K562 (cell line): Measurements from ENCODE around the gene SMG6. TPM values are rescaled to one million over a fixed set of nuclear protein-coding genes. Genes with fewer than 3 reads are reported as not detected.

Source experiments
- ATAC-seq: fragments of 200-7000 bp; cut with Tn5 transposase; 3 replicates; pipeline ENCODE4 v1.9.1; 2020; ENCODE audit warnings: moderate library complexity
- BruUV-seq: library from RNA; stranded (reverse); fragments of 400-500 nt; replicated peaks from 2 replicates; lab custom pipeline; 2021; lab: Mats Ljungman, UMichigan
- CTCF ChIA-PET: fragments of 300-600 bp; formaldehyde crosslinking; extraction: SDS; loops from one replicate; lab custom pipeline; 2021; ENCODE audit warnings: low intra/inter-chr PET ratio; lab: Yijun Ruan, JAX
- POLR2A ChIA-PET: fragments of 300-600, 350-650 bp; sonication (Branson Sonifier 250); formaldehyde crosslinking; extraction: SDS; loops from one replicate; lab custom pipeline; 2021; ENCODE audit warnings: antibody characterized with exemption, inconsistent platforms; lab: Yijun Ruan, JAX
- DNase-seq, 4 experiments: peaks; one replicate each; pipeline versions ENCODE4 v3.0.0 to v3.0.0-alpha.2; 2011 to 2018; ENCODE audit warnings: low spot score in 3 of 4, mixed read lengths in 3 of 4; ENCODE audit errors: extremely low read depth in 1 of 4
- FAIRE-seq: peaks from 2 replicates; lab custom pipeline; 2011; peaks lifted over from hg19 to GRCh38; lab: Jason Lieb, UNC
- H2AFZ ChIP-seq: 2 replicates; pipeline ENCODE4 v1.6.0; 2011; ENCODE audit warnings: low read depth, low read length, control low read depth, inconsistent platforms
- H3K27ac ChIP-seq: fragments of 200-600 bp; 3 replicates; pipeline ENCODE4 v1.8.0; 2011; ENCODE audit warnings: low read depth, mild to moderate bottlenecking, control low read depth, inconsistent platforms, low read length, moderate library complexity, mixed read lengths; ENCODE audit errors: extremely low read depth
- H3K27me3 ChIP-seq, 2 experiments: fragments of 300-600 bp in 1 of 2; 2 replicates in 1 of 2; 3 replicates in 1 of 2; pipeline versions ENCODE4 v1.6.0 to v1.8.0; 2011; ENCODE audit warnings: inconsistent platforms in 2 of 2, low read length in 2 of 2, mild to moderate bottlenecking in 1 of 2, mixed read lengths in 1 of 2, moderate library complexity in 1 of 2; ENCODE audit not compliant: control insufficient read depth in 2 of 2, insufficient read depth in 2 of 2
- H3K36me3 ChIP-seq: fragments of 300-600 bp; 3 replicates; pipeline ENCODE4 v1.8.0; 2011; ENCODE audit warnings: mild to moderate bottlenecking, low read length, inconsistent platforms; ENCODE audit not compliant: control insufficient read depth, insufficient read depth
- H3K4me1 ChIP-seq, 2 experiments: fragments of 200-600 bp in 1 of 2; replicated peaks in 1 of 2; 2 replicates in 1 of 2; 3 replicates in 1 of 2; pipeline versions ENCODE4 v1.5.1 to v1.8.0; 2011; ENCODE audit warnings: inconsistent platforms in 2 of 2, low read length in 2 of 2, mild to moderate bottlenecking in 1 of 2, mixed read lengths in 1 of 2, moderate library complexity in 1 of 2; ENCODE audit not compliant: control insufficient read depth in 2 of 2, insufficient read depth in 2 of 2
- H3K4me2 ChIP-seq: 2 replicates; pipeline ENCODE4 v1.6.1; 2011; ENCODE audit warnings: low read length, control low read depth, inconsistent platforms, mixed read lengths; ENCODE audit not compliant: insufficient read depth
- H3K4me3 ChIP-seq: fragments of 200-600 bp; sonication (generic), shearing (Covaris generic); 2 replicates; pipeline ENCODE4 v1.5.1; 2016; ENCODE audit warnings: control low read depth, inconsistent platforms
- H3K79me2 ChIP-seq: fragments of 200-600 bp; 3 replicates; pipeline ENCODE4 v1.8.0; 2011; ENCODE audit warnings: low read length, inconsistent platforms; ENCODE audit not compliant: control insufficient read depth, insufficient read depth
- H3K9ac ChIP-seq, 2 experiments: 2 replicates each; pipeline versions ENCODE4 v1.6.0 to v1.6.1; 2011; ENCODE audit warnings: low read depth in 2 of 2, low read length in 2 of 2, control low read depth in 1 of 2, inconsistent platforms in 1 of 2, mild to moderate bottlenecking in 1 of 2, mixed read lengths in 1 of 2; ENCODE audit not compliant: insufficient read depth in 1 of 2
- H3K9me1 ChIP-seq: one replicate; pipeline ENCODE4 v1.6.0; 2011; ENCODE audit warnings: inconsistent platforms, mild to moderate bottlenecking, low read length, moderate library complexity; ENCODE audit not compliant: control insufficient read depth, insufficient read depth
- H3K9me3 ChIP-seq: replicated peaks from 2 replicates; pipeline ENCODE4 v1.5.1; 2011; ENCODE audit warnings: low read depth, low read length, inconsistent platforms; ENCODE audit not compliant: control insufficient read depth, insufficient read depth
- H4K20me1 ChIP-seq: replicated peaks from 2 replicates; pipeline ENCODE4 v1.6.1; 2011; ENCODE audit warnings: low read length, inconsistent platforms, mixed read lengths; ENCODE audit not compliant: control insufficient read depth, insufficient read depth
- ATF7 ChIP-seq: fragments of 450-650 bp; IDR thresholded peaks from 2 replicates; pipeline ENCODE4 v1.7.1; 2014; ENCODE audit warnings: mild to moderate bottlenecking, moderate library complexity
- KLF6 ChIP-seq: fragments of 250-450 bp; sonication (Bioruptor Pico); IDR thresholded peaks from 2 replicates; pipeline ENCODE4 v1.4.0; 2020; ENCODE audit warnings: mild to moderate bottlenecking, moderate library complexity, borderline replicate concordance
- LARP7 ChIP-seq: fragments of 450-650 bp; IDR thresholded peaks from 2 replicates; pipeline ENCODE4 v1.6.1; 2016
- MLLT1 ChIP-seq, 2 experiments: fragments of 450-650 bp; IDR thresholded peaks; 2 replicates each; pipeline ENCODE4 v1.6.1; 2016
- PRPF4 ChIP-seq: fragments of 200-400 bp; formaldehyde crosslinking; IDR thresholded peaks from one replicate; pipeline ENCODE4 v1.6.1; 2017; ENCODE audit warnings: low read length, low read depth, mild to moderate bottlenecking; ENCODE audit not compliant: insufficient read depth, poor library complexity, severe bottlenecking
- RBM15 ChIP-seq: fragments of 200-400 bp; formaldehyde crosslinking; IDR thresholded peaks from 2 replicates; pipeline ENCODE4 v1.6.1; 2018; ENCODE audit warnings: mild to moderate bottlenecking, low read length, moderate library complexity; ENCODE audit not compliant: insufficient read depth
- SMAD4 ChIP-seq: fragments of 250-450 bp; sonication (Bioruptor Pico); conservative IDR thresholded peaks from 2 replicates; pipeline ENCODE4 v1.8.0; 2021; ENCODE audit warnings: inconsistent platforms, mild to moderate bottlenecking, moderate library complexity
- ZBTB1 ChIP-seq: sonication (generic); formaldehyde crosslinking; IDR thresholded peaks from 2 replicates; pipeline ENCODE4 v1.8.1; 2023; ENCODE audit warnings: missing genetic modification reagents, low read depth, mild to moderate bottlenecking, borderline replicate concordance
- ZNF274 ChIP-seq: IDR thresholded peaks from 2 replicates; pipeline ENCODE4 v1.6.1; 2011; ENCODE audit warnings: low read depth, mild to moderate bottlenecking, low read length, moderate library complexity, borderline replicate concordance
- ZNF551 ChIP-seq: fragments of 250-450 bp; sonication (Bioruptor Pico); IDR thresholded peaks from 2 replicates; pipeline ENCODE4 v1.5.0; 2021; ENCODE audit warnings: mild to moderate bottlenecking, moderate library complexity
- ZNF668 ChIP-seq: fragments of 250-450 bp; sonication (Bioruptor Pico); IDR thresholded peaks from 2 replicates; pipeline ENCODE4 v1.8.0; 2022; ENCODE audit warnings: mild to moderate bottlenecking, inconsistent platforms
- ZZZ3 ChIP-seq: fragments of 450-650 bp; IDR thresholded peaks from 2 replicates; pipeline ENCODE4 v1.6.1; 2016; ENCODE audit warnings: antibody characterized with exemption, mild to moderate bottlenecking, moderate library complexity
- WGBS: fragments of 100-300 bp; shearing (Covaris generic); methylation state at CpG from one replicate; pipeline ENCODE4 v1.1.6; 2016; ENCODE audit warnings: low coverage, mixed read lengths; ENCODE audit not compliant: insufficient coverage; ENCODE audit errors: missing lambda C conversion rate; 5-methylcytosine and 5-hydroxymethylcytosine counted together
- in situ Hi-C: fragments of 300-500 bp; cut with MboI; formaldehyde crosslinking; loops from 4 replicates; pipeline ENCODE4 v1.15.0; 2018; ENCODE audit warnings: inconsistent platforms, mixed read lengths
- intact Hi-C: fragments of 100-400 bp; cut with micrococcal nuclease; formaldehyde crosslinking; loops from 2 replicates; pipeline ENCODE4 v1.14.2; 2022
- polyA plus RNA-seq, 8 experiments: library from polyadenylated mRNA; depleted of rRNA in 4 of 8; stranded (reverse) in 5 of 8; unstranded in 3 of 8; fragments of >200 nt; fragmentation: Nextera tagmentation in 2 of 8; fragmentation: Illumina TruSeq in 1 of 8; extraction: Ambion mirVana in 2 of 8; extraction: Trizol in 1 of 8; gene quantifications; 2 replicates each; pipeline versions ENCODE4 v1.2.1 to v1.2.3, GENCODE V29; 2011 to 2014; ENCODE audit warnings: inconsistent platforms in 1 of 8, missing spikeins in 1 of 8
- total RNA-seq, 7 experiments: library from RNA; depleted of rRNA in 6 of 7; stranded (reverse); fragments of >200 nt in 6 of 7; fragmentation: Illumina TruSeq in 2 of 7; extraction: Trizol in 2 of 7; gene quantifications; 2 replicates each; pipeline versions ENCODE4 v1.2.1 to v1.2.3, GENCODE V29; 2011 to 2021; ENCODE audit warnings: low replicate concordance in 1 of 7
- TF ChIP-seq, protein P1 (sequence below), 2 experiments: fragments of 450-650 bp in 1 of 2; sonication (generic) in 1 of 2; formaldehyde crosslinking in 1 of 2; IDR thresholded peaks in 1 of 2; conservative IDR thresholded peaks in 1 of 2; 2 replicates each; pipeline versions ENCODE4 v1.6.1 to v1.8.1; 2016 to 2023; ENCODE audit warnings: mild to moderate bottlenecking in 2 of 2, moderate library complexity in 2 of 2, inconsistent platforms in 1 of 2, missing genetic modification reagents in 1 of 2
- TF ChIP-seq, protein P2 (sequence below), 2 experiments: IDR thresholded peaks; 2 replicates each; pipeline ENCODE4 v1.6.1; 2012; ENCODE audit warnings: improper control_type of control experiment in 2 of 2, low read depth in 2 of 2, low read length in 2 of 2, borderline replicate concordance in 1 of 2

The SMG6 gene
- total and polyA plus RNA-seq, 9 of the 15 experiments (the other 6 are each of a cell fraction or from before 2014, with no cell fraction given), result 0.44 to 13.9 (median 6.0) TPM

DNA sequence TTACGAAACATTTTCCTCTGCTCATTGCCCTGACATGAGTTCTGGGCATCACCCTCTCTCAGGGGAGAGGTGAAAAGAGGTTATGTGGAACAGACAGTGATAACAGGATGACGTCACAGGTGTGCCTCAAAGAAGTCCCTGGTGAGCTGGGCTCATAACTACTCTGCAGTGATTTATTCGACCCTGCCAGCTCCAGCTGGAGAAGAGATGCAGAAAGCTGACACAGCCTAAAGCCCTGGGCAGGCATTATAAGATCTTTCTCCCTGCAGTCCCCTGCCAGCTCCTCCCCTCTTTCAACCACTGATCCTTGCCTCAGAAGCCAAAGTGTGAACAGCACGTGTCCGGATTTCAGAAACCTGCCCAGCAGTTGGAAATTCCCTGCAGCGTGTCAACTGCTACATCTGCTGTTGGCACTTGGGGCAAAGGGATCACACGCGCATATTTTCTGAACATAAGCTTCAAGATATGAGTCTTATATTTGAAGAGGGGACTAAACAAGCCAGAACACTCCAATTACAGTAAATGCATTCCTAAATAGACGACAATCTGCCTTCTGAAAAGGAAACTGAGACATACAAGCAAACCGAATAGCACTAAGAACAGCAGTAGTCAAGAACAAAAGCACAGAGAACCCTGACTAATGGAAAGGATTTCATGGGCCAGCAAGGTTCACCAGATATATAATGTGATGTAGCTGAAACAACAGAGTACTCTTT is 80.5 kb downstream of the SMG6 start:
- in situ Hi-C loops (no loop called here), intact Hi-C loops (no loop called here)
- H4K20me1 ChIP-seq, result no peaks in the 10 kb centered on the region
- H3K27ac ChIP-seq, result no peak overlapping the region
- H3K4me3 ChIP-seq, result no peak overlapping the region
- ChIA-PET POLR2A (interaction anchor here (1.0 to 2.1 kb wide), 2 partner anchors 9 to 14 kb away, joined by 5 to 7 read pairs; no protein-coding TSS in a partner anchor), CTCF (no interaction called here)
- 0 out of 5 replicates have a peak, but pooled peaks cover 0 to 3% of the 10 kb centered on the region in 2 experiments for H3K4me1 ChIP-seq
- 72% methylated on average over 10 of the region's 10 CpGs for WGBS
- no peaks in the 10 kb centered on the region for H3K27me3 ChIP-seq
- no peak overlapping the region for H3K4me2 ChIP-seq
- no peak overlapping the region for H3K9ac ChIP-seq
- no peak for DNase-seq
- TF ChIP-seq ZBTB1 (CRISPR knock-in tag), result no peak
- no peak for TF ChIP-seq ZNF274
- no peak for TF ChIP-seq ZZZ3
- TF ChIP-seq PRPF4, result no peak
- TF ChIP-seq ATF7, result peak; percentile 21; the same call in 1 of the 2 replicates
- no peak for TF ChIP-seq RBM15
- TF ChIP-seq SMAD4 (CRISPR knock-in tag), result no peak
- TF ChIP-seq ZNF551 (CRISPR knock-in tag), result no peak
- no peak for TF ChIP-seq LARP7
- TF ChIP-seq, protein P1, sequence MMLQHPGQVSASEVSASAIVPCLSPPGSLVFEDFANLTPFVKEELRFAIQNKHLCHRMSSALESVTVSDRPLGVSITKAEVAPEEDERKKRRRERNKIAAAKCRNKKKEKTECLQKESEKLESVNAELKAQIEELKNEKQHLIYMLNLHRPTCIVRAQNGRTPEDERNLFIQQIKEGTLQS (IDR thresholded peaks at IDR 0.05), result peak; percentile 48
- TF ChIP-seq, protein P1 (CRISPR knock-in tag; conservative IDR thresholded peaks at IDR 0.05), result no peak
- no peak for TF ChIP-seq KLF6 (CRISPR knock-in tag)
- no peak for TF ChIP-seq ZNF668 (CRISPR knock-in tag)
- TF ChIP-seq, protein P2, sequence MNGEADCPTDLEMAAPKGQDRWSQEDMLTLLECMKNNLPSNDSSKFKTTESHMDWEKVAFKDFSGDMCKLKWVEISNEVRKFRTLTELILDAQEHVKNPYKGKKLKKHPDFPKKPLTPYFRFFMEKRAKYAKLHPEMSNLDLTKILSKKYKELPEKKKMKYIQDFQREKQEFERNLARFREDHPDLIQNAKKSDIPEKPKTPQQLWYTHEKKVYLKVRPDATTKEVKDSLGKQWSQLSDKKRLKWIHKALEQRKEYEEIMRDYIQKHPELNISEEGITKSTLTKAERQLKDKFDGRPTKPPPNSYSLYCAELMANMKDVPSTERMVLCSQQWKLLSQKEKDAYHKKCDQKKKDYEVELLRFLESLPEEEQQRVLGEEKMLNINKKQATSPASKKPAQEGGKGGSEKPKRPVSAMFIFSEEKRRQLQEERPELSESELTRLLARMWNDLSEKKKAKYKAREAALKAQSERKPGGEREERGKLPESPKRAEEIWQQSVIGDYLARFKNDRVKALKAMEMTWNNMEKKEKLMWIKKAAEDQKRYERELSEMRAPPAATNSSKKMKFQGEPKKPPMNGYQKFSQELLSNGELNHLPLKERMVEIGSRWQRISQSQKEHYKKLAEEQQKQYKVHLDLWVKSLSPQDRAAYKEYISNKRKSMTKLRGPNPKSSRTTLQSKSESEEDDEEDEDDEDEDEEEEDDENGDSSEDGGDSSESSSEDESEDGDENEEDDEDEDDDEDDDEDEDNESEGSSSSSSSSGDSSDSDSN (IDR thresholded peaks at IDR 0.05; ENCODE audit: borderline replicate concordance in 1 of 2, low read depth in 2 of 2, low read length in 2 of 2), result no peak
- TF ChIP-seq MLLT1 (IDR thresholded peaks at IDR 0.05), result no peak
- FAIRE-seq, result no peak
- H3K36me3 ChIP-seq, result peaks cover 5% of the 10 kb centered on the region; the same call in 1 of the 3 replicates
- no peaks in the 10 kb centered on the region for H3K9me3 ChIP-seq
- BruUV-seq, result no TSS peak
- no peaks in the 10 kb centered on the region for H3K9me1 ChIP-seq
- H3K79me2 ChIP-seq, result no peaks in the 10 kb centered on the region
- no peak overlapping the region for H2AFZ ChIP-seq
- no peak for ATAC-seq
